Islet of Langerhans (tissue), 1 donor: ENCODE results near the gene GLCE.
A peak's percentile ranks its signal among the peaks of the same experiment; 100 is the strongest.
"Not testable (repeated sequence)": the region's sequence is repeated elsewhere in the genome, so short reads cannot be mapped to it uniquely, and the experiment has no call there.

Source experiments
- FAIRE-seq: peaks from one replicate; lab custom pipeline; 2011; peaks lifted over from hg19 to GRCh38; lab: Jason Lieb, UNC

The GLCE gene

DNA sequence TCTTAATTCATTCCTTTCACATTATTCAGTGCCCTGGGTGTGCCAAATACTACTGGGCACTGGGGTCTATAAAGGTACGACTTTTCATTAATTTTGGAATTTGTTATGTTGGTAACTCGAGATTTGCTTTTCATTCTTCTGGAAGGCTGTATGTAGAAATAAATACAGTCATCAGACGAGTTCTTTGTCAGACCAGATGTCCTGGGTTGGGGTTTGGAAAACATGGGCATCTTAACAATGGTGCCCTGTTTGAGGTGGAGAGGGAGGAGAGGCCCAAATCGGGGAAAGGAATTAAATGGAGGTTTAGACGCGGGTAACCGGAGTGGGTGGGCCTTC lies 662 bp upstream of the GLCE start:
- no peak for FAIRE-seq

DNA sequence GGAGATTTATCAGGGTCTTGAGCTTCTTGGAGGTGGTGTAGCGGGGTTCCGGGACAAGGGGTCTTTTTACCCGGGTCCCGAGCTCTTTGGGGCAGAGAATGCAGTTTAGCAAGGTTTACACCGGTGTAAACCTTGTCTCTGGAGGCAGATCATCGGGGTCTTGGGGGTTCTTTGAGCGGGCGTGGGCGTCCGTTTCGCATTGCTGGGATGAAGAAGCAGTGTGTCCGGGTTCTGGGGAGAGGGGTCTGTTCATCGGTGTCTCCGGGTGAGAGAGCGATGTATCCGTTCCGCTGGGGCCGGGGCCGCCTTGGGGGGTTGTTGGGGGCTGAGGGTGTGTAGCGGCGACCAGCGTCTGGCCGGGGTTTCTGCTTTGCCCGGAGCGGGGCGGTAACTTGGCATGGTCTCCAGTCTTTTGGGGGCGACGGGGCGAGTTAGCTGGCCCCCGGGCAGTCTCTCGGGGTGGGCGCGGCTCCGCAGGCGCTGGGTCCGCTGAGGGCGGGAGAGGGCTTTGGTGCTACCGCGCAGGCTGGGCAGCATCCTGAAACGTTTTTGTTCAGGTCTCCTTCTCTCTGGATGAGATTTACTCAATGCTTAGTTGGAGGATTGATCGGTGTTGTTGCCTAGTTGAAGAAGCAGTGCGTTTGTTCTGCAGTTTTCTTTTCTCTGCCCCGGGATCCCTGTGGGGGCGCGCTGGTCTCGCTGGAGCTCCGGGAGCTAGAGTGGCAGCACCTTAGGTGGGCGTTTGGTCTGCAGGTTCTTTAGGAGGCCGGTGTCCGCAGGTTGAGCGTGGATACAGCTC lies 843 bp downstream of the GLCE start:
- FAIRE-seq = no peak

DNA sequence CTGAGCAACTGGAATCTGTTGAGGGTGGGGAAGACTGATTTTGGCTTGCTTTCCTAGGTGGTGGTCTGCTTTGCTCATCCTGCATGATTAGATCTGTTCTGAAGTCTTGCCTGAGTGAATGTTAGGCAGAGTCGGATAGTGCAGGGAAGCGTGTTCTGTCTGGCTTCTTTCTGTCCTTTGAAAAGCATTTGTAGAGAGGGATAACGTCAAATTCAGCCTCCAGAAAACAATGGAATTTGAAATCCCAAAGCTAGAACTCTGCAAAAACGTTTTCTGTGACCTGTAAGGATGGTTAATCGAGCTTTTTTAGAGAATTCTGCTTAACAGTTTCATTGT lies 1.4 kb downstream of the GLCE start:
- FAIRE-seq = no peak

DNA sequence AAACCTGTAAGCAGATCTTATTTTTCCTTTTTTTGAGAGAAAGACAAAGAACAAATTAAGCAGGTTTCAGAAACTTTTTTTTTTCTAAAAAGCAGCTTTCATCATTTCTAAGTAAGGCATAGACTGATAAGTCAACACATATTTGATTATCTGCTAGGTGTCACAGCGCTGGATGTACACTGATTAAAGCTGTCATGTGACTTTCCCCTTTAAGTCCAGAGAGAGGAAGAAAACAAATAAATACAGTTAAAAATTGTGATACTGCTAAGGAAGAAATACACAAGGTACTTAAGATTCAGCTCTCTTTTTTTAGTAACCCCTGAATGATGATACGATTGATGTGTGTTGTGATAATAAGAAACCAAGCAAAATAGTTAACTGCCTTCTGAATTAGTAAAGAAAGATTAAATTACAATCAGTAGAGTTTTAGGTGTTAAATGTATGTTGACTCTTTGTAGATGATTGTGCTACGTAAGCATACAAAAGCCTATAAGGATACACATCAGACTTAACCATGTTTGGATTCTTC lies 2.8 kb downstream of the GLCE start:
- no peak for FAIRE-seq

DNA sequence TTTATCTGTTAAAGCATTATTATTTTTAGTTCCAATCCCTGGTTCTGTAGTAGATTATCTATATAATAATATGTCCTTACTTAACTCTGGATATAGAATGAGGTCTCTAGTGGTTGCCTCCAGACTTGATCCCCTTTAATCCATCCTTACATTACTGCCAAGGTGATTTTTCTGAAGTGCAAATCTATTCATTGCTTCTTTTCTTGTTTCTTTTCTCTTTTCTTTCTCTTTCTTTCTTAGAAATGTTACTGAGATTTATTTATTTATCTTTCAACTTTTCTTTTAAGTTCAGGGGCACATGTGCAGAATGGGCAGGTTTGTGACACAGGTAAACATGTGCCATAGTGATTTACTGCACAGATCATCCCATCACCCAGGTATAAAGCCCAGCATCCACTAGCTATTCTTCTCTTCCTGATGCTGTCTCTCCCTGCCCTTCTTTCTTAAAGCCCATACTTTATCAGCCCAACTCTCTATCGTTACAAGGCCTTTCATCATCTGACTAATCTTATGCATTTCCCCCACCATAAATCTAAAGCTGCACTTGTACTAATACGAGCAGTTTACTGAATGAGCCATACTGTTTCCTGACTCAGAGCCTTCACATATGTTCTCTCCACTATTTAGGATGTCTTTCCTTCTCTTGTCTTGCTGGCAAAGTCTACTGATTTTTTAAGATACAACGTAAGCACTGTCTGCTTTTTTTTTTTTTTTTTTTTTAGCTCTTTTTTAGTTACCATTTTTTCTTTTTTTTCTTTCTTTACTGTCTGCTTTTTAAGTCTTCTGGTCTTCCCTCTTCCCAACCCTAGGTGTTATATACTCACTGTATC lies 4.6 kb downstream of the GLCE start:
- FAIRE-seq = peak; percentile 47

DNA sequence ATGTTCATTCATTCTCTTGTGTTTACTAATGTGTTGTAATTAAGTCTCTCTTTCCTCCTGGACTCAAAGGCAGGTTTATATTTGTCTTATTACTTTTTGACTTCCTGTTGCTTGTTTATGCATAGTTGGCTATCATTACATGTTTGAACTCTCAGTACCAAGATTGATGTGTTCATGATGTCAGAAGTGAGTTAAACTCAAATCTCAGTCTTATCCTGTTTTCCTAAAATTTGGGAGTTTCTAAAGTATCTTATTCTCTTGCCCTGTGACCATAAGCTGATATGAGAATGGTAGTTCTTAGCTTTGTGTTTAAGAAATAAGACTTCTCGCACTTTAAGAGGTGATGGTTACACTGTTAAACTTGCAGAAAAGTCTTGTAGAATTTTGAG lies 5.2 kb downstream of the GLCE start:
- FAIRE-seq = no peak

DNA sequence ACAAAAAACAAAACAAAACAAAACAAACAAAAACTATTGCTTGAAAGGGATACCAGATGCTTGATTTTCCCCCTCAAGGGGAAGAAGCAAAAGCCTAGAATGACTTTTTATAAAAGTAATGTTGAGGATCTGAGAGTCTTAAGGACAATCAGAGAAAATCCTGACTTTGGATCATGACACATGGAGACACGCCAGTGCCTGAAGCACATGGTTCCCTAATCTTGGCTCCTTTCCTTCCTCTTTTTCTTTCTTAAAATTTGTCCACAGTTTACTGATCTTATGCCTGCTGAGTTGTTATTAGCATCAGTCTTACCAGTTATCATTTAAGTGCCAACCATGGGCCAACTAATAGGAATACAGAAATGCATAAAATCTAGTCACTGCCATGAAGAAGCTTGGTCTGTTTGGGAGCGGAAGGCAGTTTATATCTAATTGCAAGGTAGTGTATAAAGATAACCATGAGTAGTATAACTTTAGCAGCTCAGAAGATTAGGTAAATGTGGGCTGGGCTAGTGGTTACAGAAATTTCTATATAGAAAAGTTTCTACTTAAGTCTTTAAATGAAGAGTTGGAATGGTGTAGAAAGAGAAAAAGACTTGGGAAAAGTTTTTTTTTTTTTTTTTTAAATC lies 6.9 kb downstream of the GLCE start:
- FAIRE-seq = no peak

DNA sequence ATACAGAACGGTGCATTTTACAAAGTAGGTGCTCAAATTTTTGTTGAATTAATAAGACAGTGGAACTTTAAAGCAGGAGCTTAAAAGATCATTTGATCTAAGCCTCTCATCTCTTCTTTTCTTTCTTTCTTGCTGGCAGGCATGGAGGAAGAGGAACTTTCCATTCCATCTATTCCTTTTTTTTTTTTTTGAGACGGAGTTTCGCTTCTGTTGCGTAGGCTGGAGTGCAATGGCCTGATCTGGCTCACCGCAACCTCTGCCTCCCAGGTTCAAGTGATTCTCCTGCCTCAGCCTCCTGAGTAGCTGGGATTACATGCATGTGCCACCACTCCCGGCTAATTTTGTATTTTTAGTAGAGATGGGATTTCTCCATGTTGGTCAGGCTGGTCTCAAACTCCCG lies 7.9 kb downstream of the GLCE start:
- not testable (repeated sequence) for FAIRE-seq

DNA sequence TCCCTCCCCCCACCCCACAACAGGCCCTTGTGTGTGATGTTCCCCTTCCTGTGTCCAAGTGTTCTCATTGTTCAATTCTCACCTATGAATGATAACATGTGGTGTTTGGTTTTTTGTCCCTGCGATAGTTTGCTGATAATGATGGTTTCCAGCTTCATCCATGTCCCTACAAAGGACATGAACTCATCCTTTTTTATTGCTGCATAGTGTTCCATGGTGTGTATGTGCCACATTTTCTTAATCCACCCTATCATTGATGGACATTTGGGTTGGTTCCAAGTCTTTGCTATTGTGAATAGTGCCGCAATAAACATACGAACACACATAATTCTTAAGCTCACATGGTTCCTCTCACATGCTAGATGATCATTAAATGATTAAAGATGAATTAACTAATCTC lies 9.1 kb downstream of the GLCE start:
- not testable (repeated sequence) for FAIRE-seq

DNA sequence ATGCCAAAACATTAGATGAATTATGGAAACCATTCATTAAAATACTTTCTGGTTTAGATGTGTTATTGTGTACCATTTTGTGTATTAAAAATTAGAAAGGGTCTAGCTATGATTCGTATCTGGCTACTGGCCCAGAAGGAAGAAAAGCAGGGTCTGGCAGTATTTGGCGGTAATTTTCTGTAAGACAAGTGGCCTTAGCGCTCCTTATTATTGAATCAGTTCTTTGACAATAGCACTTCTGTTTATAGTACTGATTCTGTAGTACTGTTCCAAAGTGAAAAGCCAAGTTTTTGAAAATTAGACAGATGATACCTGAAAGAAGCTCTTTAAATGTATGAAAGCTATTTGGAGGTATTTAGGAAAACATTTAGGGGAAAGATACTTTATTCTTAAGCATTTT lies 10.2 kb downstream of the GLCE start:
- no peak for FAIRE-seq

DNA sequence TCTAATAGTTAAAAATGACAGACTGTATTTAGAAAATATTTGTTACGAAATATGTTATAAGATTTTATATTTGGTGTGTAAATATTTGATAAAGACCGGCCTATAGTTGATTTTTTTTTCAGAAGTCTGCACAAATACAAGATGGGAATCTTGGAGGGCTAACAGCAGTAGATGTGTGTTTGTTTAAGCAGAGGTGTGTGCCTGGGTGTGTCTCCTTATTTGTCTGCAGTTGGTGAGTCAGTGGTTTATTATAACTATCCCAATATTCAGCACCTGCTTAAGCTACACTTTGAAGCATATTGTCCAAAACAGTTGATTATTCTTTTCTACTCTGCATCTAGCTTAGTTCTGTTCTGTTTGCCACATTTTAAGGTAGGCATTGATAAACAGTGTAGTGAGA lies 12.4 kb downstream of the GLCE start:
- FAIRE-seq = no peak

DNA sequence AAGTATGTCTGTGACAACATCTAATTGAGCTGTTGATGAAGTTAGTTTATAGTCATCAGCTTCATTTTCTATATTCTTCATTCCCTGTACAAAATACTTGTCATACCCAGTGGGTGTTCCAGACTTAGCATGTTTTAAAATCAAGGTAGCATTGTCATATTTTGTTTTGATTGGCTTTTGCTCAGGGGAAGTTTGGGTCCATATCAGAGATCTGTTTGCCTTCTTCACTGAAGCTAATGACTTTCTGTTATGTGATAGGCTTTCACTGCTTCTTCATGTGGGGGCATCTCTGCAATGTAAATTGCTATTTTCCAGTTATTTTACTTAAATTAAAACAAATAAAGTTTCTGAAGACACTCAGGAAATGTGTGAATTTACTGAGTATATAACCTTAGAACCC lies 15.1 kb downstream of the GLCE start:
- FAIRE-seq = no peak

DNA sequence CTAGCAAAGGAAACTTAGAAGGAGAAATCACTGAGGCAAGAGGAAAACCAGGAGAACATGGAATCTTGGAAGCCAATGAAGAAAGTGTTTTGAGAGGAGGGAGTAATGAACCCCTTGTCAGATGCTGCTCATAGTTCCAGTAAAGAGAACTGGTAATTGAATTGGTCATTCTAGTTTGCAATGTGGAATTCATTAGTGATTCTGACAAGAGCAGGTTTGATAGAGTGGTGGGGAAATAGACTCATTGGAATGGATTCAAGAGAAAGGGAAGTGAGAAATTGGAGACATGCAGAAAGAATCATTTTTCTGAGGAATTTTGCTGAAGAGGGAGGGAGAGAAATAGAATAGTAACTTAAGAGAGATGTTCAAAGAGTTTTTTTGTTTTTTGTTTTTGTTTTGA lies 21.0 kb downstream of the GLCE start:
- no peak for FAIRE-seq

DNA sequence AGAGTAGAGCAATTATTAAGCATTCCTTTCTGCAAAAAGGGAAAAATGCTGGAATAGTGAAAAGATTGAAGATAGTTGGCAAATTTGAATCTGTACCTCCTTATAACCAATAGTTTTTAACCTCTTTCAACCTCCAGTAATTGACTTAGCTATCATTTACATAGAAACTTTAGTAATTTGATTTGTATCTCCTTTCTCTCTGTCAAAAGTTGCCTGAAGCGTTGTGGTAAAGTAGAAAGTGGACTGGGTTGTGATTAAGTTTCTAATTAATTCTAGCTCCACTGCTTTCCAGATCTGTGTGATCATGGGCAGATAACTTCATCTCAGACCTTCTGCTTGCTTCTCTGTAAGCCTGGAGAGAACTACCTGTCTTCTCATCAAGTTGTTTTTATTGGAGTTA lies 24.8 kb downstream of the GLCE start:
- no peak for FAIRE-seq

DNA sequence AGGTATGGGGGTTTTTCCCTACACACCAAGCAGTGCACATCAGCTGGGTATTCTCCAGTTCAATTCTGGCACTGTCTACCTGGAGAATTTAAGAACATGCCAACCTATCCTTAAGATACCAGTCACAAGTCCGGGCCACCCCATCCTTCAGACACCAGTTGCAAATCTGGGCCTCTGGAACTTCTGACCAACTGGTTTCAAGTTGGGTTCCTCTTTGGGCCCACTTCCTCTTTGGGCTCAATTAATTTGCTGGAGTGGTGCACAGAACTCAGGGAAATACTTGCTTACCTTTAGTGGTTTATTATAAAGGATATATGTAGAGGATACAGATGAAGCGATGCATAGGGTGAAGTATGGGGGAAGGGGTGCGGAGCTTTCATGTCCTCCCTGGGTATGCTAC lies 25.3 kb downstream of the GLCE start:
- FAIRE-seq = no peak

DNA sequence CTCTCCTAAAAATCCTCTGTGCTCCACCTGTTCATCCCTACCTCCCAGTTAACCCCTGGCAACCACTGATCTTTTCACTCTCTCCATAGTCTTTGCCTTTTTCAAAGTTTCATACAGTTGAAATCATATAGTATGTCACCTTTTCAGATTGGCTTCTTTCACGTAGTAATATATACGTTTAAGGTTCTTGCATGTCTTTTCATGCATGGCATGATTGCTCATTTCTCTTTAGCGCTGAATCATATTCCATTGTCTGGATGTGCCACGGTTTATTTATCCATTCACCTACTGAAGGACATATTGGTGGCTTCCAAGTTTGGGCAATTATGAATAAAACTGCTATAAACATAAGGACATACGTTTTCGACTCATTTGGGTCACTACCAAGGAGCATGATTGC lies 28.7 kb downstream of the GLCE start:
- no peak for FAIRE-seq

DNA sequence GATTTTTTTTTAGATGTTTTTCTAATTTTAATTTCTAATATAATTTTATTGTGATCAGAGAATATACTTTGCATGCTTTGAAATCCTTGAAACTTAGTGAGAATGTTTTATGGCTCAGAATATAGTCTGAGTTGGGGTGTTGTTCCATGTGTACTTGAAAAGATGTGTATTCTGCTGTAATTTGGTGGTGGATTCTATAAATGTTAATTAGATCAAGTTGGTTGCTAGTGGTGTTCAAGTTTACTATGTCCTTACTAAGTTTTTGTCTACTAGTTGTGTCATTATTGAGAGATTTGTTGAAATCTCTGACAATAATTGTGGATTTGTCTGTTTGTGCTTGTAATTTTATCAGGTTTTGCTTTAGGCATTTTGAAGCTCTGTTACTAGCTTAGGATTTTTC lies 29.7 kb downstream of the GLCE start:
- no peak for FAIRE-seq

DNA sequence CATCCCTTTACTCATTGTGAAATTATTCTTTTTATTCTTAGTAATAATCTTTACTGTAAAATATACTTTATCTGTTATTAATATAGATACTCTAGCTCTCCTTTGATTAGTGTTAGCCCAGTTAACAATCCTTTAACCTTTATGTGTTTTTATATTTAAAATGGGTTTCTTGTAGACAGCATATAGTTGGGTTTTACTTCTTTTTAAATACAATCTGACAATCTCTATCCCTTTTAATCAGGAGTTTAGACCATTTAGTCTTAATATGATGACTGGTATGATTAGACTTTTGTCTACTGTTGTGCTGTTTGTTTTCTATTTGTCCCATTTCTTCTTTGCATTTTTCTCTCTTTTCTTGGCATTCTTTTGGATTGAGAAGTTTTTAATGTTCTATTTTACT lies 30.1 kb downstream of the GLCE start:
- FAIRE-seq = no peak

DNA sequence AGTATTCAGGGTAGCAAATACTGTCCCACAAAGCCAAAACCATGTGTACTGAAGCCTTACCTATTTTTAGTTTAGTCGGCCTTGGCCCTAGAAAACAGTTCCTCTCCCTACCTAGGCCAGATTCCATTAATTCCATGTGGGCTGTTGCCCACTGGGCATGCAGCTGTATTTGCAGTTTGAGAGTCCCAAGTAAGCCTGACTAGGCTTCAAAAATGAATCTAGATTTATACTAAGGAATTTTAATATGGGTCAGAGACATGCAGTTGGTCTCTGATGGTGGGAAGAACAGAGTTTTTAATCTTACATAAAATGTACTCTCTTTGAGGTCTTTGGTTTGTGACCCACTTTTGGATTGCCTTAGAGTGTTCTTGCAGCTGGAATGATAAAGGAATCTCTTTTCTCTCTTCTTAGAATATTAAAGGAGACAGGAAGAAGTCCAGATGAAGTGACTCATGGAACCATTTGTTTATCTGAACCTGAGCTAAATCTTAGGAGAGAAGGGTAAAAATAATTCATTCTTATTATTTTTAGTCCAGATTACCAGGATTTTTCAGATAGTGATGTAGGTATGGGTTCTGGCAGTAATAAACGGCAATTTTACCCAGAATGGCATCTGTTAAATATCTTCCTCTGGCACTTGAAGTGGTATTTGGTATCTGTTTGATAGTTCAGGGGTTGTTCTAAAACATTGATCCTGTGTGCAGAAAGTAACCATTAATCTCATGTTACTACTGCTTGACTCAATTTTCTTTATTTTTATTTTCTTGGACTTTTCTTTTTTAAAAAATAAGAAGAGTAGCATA lies 33.8 kb downstream of the GLCE start:
- FAIRE-seq = no peak

DNA sequence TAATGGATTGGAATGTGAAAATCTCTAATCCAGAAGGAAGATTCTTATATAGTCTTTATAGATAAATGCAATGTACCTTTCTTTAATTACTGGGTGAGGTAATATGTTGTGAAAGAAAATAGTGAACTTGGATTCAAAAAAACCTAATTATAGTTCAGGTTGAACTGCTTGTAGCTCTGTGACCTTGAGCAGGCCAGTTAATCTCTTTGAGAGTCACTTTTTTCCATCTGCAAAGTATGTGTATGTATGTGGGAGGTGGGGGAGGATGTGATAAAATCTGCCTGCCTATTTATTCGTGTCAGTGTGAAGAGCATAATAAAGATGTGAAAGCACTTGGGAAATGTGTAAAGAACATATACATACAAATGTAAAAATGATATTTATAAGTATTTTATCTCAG lies 34.4 kb downstream of the GLCE start:
- peak; percentile 13 for FAIRE-seq

DNA sequence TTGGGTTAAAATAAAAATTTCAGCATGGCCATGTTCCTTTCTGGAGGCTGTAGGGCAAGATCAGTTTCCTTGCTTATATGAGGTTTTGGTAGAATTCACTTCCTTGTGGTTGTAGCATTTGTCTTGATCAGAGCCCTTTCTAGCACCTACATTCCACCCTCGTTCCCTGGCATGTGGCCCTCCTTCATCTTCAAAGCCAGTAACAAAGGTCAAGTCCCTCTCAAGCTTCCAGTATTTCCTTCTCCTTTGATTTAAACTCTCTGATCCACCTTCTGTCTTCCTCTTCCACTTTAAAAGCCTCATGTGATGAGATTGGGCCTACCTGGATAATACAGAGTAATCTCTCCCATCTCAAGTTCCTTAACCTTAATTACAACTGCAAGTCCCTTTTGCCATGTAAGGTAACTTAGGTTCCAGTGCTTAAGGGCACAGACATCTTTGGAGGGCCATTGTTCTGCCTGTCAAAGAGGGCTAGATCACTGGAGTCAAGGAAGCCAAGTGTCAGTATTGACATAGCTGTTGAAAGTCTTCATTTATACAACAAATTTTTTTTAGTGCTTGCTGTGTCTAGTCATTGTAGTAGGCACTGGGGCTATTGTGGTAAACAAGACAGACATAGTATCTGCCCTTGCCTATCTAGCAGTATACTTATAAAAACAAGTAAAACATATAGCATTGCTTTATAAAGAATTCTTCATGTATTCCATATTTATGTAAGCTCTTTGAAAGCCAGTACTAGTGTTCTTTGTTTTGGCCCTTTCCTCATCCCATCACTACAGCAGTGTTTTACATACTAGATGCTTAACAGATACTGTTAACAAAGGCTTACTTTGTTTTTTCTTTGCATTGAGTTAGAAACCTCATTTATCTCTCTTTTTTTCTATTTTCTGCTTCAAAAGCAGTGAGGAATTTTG lies 40.7 kb downstream of the GLCE start:
- no peak for FAIRE-seq
